PC-9 (cell line): ENCODE measurements around the gene XKR7.

Source experiments
- CTCF ChIP-seq: fragments of 200-600 bp; sonication (generic); conservative IDR thresholded peaks from 2 replicates; pipeline ENCODE4 v1.6.1; 2017; ENCODE audit warnings: mixed run types, antibody characterized with exemption, mild to moderate bottlenecking, moderate library complexity
- EZH2 ChIP-seq: fragments of 200-600 bp; sonication (generic); IDR thresholded peaks from 2 replicates; pipeline ENCODE4 v1.8.0; 2017; ENCODE audit warnings: antibody characterized with exemption, low read depth

GRCh38 chr20:31987744-31988143 is 19.8 kb downstream of the XKR7 start:
- no peak for TF ChIP-seq CTCF
- TF ChIP-seq EZH2: no peak
